Chondrocyte (in vitro differentiated cells): ENCODE measurements around the gene PYROXD2. TPM values are rescaled to one million over a fixed set of nuclear protein-coding genes. Genes with fewer than 3 reads are reported as not detected.

Experiments used
- DNase-seq: peaks from one replicate; pipeline ENCODE4 v3.0.0; 2021; ENCODE audit warnings: mixed read lengths, low spot score
- H3K27ac Mint-ChIP-seq: one replicate; pipeline ENCODE4 v1.8.0; 2021; ENCODE audit warnings: mild to moderate bottlenecking, moderate library complexity, mixed read lengths; ENCODE audit not compliant: unreplicated experiment
- H3K27me3 Mint-ChIP-seq: 2 replicates; pipeline ENCODE4 v1.8.0; 2021; ENCODE audit warnings: low read depth, mixed read lengths
- H3K36me3 Mint-ChIP-seq: 2 replicates; pipeline ENCODE4 v1.8.0; 2021; ENCODE audit warnings: low read depth, mixed read lengths
- H3K4me1 Mint-ChIP-seq: 2 replicates; pipeline ENCODE4 v1.8.0; 2021; ENCODE audit warnings: low read depth, mild to moderate bottlenecking, mixed read lengths
- H3K4me3 Mint-ChIP-seq: one replicate; pipeline ENCODE4 v1.8.0; 2021; ENCODE audit warnings: mild to moderate bottlenecking, moderate library complexity, mixed read lengths; ENCODE audit not compliant: unreplicated experiment
- H3K9me3 Mint-ChIP-seq: 2 replicates; pipeline ENCODE4 v1.8.0; 2021; ENCODE audit warnings: low read depth, mixed read lengths
- total RNA-seq: library from RNA; stranded (reverse); gene quantifications from 3 replicates; pipeline ENCODE4 v1.2.1, GENCODE V29; 2021
- TF ChIP-seq, protein P1 (sequence below): fragments of 200-600 bp; sonication (generic); IDR thresholded peaks from 2 replicates; pipeline ENCODE4 v1.5.0; 2021; ENCODE audit warnings: antibody characterized with exemption, mild to moderate bottlenecking, moderate library complexity

PYROXD2 gene
- total RNA-seq, 1 donor from 2014 or later, result 5.6 TPM

DNA sequence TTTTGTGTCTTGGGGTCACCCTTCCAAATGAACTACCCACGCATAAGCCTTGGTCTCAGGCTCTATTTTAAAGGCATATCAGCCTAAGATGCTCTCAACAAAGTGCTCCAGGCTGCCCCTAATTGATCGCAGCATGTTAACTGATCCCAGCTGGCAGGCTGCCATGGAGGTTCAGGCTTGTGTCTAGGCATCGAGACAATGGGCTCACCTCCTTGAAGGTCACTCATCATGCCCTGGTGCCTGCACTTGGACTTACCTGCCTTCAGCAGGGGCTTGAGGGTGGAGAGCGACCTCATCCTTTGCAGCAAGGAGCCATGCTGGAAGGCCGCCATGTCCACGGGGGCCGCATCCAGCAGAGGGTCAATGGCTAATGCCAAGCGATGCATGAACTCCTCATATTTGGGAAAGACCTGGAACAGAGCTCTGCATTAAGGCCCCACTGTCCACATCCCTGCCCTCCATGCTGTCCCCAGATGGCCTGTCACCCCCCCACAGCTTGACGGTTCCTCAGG, 17.8 kb downstream of the PYROXD2 start:
- no peaks in the 10 kb centered on the region for H3K9me3 Mint-ChIP-seq
- H3K36me3 Mint-ChIP-seq, result peaks cover 15% of the 10 kb centered on the region
- no peak for DNase-seq
- H3K27me3 Mint-ChIP-seq, result peaks cover 2% of the 10 kb centered on the region
- peaks cover 5% of the 10 kb centered on the region for H3K4me1 Mint-ChIP-seq
- no peak overlapping the region for H3K27ac Mint-ChIP-seq
- TF ChIP-seq, protein P1, sequence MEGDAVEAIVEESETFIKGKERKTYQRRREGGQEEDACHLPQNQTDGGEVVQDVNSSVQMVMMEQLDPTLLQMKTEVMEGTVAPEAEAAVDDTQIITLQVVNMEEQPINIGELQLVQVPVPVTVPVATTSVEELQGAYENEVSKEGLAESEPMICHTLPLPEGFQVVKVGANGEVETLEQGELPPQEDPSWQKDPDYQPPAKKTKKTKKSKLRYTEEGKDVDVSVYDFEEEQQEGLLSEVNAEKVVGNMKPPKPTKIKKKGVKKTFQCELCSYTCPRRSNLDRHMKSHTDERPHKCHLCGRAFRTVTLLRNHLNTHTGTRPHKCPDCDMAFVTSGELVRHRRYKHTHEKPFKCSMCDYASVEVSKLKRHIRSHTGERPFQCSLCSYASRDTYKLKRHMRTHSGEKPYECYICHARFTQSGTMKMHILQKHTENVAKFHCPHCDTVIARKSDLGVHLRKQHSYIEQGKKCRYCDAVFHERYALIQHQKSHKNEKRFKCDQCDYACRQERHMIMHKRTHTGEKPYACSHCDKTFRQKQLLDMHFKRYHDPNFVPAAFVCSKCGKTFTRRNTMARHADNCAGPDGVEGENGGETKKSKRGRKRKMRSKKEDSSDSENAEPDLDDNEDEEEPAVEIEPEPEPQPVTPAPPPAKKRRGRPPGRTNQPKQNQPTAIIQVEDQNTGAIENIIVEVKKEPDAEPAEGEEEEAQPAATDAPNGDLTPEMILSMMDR, result no peak
- no peak overlapping the region for H3K4me3 Mint-ChIP-seq

GRCh38 chr10:98396096-98397063, 18.6 kb downstream of the PYROXD2 start:
- H3K27me3 Mint-ChIP-seq, result peaks cover 2% of the 10 kb centered on the region
- TF ChIP-seq, protein P1, result no peak
- no peak for DNase-seq
- no peak overlapping the region for H3K27ac Mint-ChIP-seq
- no peaks in the 10 kb centered on the region for H3K9me3 Mint-ChIP-seq
- H3K4me3 Mint-ChIP-seq, result no peak overlapping the region
- H3K36me3 Mint-ChIP-seq, result peaks cover 16% of the 10 kb centered on the region
- peaks cover 5% of the 10 kb centered on the region for H3K4me1 Mint-ChIP-seq

DNA sequence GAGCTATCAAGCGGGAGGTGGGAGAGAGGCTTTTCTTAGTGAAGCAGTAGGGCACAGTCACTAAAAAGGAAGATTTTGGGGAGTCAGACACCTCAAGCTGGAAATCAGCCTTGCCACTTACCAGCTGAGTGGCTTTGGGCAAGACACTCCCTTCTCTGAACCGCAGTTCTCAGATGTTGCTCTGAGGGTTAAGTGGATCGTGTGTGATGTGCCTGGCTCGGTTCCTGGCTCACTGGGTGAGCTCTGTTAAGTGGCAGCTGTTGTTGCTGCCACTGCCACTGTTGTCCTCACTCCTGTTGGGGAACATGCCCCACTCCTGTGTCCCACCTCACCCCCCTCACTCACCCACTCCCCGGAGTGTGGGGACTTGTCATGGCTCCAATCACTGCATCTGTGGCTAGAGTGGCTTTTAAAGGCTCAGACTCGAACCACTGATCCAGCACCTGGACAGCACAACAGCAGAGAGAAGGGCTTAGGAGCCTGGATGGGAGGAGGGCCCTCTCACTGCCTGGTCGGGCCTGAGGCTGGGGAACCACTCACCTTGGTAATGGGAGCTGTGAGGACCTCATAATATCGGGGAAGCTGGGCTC, 20.0 kb downstream of the PYROXD2 start:
- peaks cover 16% of the 10 kb centered on the region for H3K36me3 Mint-ChIP-seq
- H3K27ac Mint-ChIP-seq, result no peak overlapping the region
- TF ChIP-seq, protein P1, result peak; percentile 0
- peaks cover 2% of the 10 kb centered on the region for H3K27me3 Mint-ChIP-seq
- H3K9me3 Mint-ChIP-seq, result no peaks in the 10 kb centered on the region
- no peak overlapping the region for H3K4me3 Mint-ChIP-seq
- H3K4me1 Mint-ChIP-seq, result peaks cover 5% of the 10 kb centered on the region
- no peak for DNase-seq

- Mint-ChIP-seq H3K27me3 (peaks cover 2% of the 10 kb centered on the region), H3K36me3 (peaks cover 16% of the 10 kb centered on the region), H3K4me1 (peaks cover 5% of the 10 kb centered on the region), H3K27ac (no peak overlapping the region), H3K9me3 (no peaks in the 10 kb centered on the region), H3K4me3 (no peak overlapping the region)
- TF ChIP-seq, protein P1, result no peak
- DNase-seq, result no peak
These were observed 23.4 kb downstream of the PYROXD2 start for GRCh38 chr10:98391578-98391991.

DNA sequence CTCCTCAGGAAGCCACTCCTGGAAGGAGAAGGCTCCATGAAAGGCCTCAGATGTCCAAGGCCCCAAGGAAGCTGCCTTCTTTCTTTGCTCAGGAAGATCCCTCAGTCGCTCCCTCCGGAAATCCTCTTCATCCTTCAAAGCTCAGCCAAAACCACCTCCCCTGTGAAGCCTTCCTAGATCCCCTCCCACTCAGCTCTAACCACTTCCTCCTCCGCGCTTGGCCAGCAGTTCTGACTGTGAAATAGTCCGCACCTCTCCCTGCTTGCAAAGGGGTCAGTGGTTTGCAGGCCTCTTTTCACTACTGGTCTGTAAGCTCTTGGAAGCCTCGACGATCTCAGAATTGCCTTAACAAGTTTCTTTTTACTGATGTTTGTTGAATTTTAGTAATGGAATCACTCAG, 23.9 kb downstream of the PYROXD2 start:
- Mint-ChIP-seq H3K9me3 (no peaks in the 10 kb centered on the region), H3K27me3 (peaks cover 2% of the 10 kb centered on the region), H3K4me1 (peaks cover 5% of the 10 kb centered on the region), H3K4me3 (no peak overlapping the region), H3K27ac (no peak overlapping the region), H3K36me3 (peaks cover 16% of the 10 kb centered on the region)
- DNase-seq, result no peak
- TF ChIP-seq, protein P1, result no peak
